Activated CD4-positive, CD25-positive, alpha-beta regulatory T cell treated with anti-CD3 and anti-CD28 coated beads, Interleukin-2, amount 50 U/mL, for 72 hours (primary cell): ENCODE data around the gene RASA3.
"Not testable (repeated sequence)": the region's sequence is repeated elsewhere in the genome, so short reads cannot be mapped to it uniquely, and the experiment has no call there.

Source experiments
- DNase-seq: peaks from one replicate; pipeline ENCODE4 v3.0.0; 2021

The RASA3 gene

GRCh38 chr13:114111577-114111976 is 20.8 kb downstream of the RASA3 start:
- DNase-seq = peak; percentile 26

DNA sequence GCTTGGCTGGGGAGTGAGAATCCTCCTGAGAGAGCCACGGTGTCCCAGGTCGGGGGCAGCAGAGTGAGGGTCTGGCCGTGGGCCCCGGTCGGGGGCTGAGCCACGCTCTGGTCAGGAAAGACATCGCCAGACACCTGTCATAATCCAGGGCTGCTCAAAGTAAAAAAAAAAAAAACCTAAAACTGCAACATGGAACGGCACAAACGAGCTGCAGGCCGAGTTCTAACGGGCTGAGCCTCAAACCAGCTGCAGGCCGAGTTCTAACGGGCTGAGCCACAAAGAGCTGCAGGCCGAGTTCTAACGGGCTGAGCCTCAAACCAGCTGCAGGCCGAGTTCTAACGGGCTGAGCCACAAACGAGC is 21.6 kb downstream of the RASA3 start:
- not testable (repeated sequence) for DNase-seq

- peak; percentile 55 for DNase-seq
Observed at GRCh38 chr13:114110091-114110829, 22.2 kb downstream of the RASA3 start.

DNA sequence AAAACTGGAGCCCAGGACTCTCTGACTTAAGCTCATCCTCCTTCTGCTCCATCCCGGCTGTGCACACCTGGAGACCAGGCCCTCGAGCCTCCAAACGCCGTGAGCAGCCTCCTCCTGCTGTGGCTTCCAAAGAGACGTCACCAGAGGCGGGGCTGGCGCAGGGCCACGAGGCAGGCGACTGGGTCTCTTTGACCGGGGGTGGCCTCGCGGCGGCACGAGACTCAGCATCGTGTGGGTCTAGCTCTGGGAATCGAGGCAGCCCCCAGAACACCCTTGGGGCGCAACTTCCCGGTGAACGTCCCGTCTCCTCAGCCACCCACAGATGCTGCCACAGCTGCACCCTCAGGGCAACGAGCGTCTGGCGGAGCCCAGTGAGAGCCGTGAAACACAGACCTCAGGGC is 22.8 kb downstream of the RASA3 start:
- peak; percentile 29 for DNase-seq

DNA sequence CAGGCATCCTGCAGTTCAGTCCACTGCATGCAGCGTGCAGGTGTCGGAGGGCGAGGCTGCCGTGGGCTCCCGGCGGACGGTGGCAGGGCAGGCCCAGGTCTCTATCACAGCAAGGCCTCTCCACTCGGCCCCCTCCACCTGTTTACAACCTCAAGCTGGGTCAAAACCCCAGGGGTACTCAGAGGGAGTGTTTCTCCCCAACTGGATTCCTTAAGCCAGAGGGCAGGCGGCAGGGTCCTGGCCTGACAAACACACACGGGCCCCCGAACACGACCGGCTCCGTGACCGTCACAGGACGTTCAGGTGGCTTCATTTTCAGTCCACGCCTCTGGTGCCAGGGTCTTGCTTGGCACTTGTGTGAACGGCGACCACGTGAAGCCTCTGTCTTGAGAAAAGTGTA is 23.5 kb downstream of the RASA3 start:
- peak; percentile 23 for DNase-seq

DNA sequence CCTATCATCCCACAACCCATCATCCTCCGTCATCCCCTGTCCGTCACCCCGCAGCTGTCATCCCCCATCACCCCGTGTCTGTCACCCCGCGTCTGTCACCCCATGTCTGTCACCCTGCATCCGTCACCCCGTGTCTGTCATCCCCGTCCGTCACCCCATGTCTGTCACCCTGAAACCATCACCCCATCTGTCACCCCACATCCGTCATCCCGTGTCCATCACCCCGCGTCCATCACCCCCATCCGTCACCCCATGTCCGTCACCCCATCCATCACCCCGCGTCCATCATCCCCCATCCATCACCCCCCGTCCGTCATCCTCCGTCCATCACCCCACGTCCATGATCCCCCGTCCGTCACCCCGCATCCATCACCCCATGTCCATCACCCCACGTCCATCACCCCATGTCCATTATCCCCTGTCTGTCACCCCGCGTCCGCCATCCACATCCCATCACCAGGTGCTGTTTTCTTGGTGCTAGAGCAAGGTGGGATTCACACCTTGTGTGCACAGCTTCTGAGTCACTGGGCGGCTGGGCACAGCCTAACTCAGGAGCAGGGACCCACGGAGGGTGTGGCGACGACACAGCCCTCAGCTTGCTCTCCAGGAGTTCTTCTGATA is 24.2 kb downstream of the RASA3 start:
- peak; percentile 23 for DNase-seq

DNA sequence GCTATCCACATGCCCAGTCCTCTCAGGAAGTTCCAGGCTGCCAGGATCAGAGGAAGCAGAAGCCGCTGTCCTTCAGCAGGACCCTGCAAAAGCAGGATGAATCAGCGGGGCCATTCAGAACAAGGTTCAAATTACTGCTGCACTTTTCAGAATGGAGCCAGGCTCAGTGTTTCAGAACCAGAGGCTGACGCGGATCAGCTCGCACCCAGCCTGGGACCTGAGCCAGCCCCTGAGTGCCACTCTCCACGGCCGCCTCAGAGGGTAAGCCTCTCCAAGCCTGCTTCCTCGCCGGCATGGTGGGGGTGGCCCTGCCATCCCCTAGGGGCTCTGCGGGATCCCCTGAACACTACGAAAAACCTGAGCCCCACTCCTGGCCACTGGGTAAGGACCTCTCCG is 24.7 kb downstream of the RASA3 start:
- peak; percentile 21 for DNase-seq

- DNase-seq = peak; percentile 18
Observed at GRCh38 chr13:114106991-114107685, 25.3 kb downstream of the RASA3 start.

DNA sequence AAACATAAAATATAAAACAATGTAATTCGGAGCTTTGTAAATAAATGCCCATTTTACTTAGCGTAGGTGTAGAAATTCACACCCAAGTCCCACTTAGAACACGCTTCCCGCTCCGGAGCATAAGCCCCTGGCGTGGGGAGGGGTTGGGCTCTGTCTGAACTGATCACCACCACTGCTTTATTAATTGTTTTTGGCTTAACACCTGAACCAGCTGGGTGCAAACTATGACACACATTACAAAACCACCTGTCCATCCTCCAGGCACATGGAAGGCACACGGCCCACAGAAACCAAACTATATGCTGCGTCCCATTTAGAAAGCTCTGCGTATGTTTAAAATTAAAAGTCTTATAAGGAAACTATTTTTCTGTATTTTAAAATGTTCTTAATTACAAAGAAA is 25.9 kb downstream of the RASA3 start:
- no peak for DNase-seq

- peak; percentile 25 for DNase-seq
Observed at GRCh38 chr13:114105521-114106225, 26.8 kb downstream of the RASA3 start.

- DNase-seq = peak; percentile 22
Observed at GRCh38 chr13:114104655-114105520, 27.5 kb downstream of the RASA3 start.

- DNase-seq = peak; percentile 23
Observed at GRCh38 chr13:114103801-114104654, 28.4 kb downstream of the RASA3 start.

DNA sequence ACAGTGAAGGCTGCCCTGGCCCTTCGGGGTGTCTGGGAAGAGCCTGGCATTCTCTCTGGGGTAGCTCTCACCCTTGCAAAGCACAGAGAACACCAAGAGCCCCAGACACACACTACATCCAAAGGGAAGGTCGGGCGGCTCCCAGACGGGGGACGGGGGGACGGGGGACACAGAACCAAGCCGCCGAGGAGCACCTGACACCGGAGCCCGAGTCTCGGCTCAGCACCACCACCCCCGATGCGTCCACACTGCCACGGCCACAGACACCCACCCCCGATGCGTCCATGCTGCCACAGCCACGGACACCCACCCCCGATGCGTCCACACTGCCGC is 29.2 kb downstream of the RASA3 start:
- DNase-seq = not testable (repeated sequence)

- peak; percentile 30 for DNase-seq
Observed at GRCh38 chr13:114102521-114103288, 29.7 kb downstream of the RASA3 start.

GRCh38 chr13:114102131-114102520 is 30.3 kb downstream of the RASA3 start:
- peak; percentile 19 for DNase-seq

- DNase-seq = peak; percentile 29
Observed at GRCh38 chr13:114101358-114102130, 30.9 kb downstream of the RASA3 start.

DNA sequence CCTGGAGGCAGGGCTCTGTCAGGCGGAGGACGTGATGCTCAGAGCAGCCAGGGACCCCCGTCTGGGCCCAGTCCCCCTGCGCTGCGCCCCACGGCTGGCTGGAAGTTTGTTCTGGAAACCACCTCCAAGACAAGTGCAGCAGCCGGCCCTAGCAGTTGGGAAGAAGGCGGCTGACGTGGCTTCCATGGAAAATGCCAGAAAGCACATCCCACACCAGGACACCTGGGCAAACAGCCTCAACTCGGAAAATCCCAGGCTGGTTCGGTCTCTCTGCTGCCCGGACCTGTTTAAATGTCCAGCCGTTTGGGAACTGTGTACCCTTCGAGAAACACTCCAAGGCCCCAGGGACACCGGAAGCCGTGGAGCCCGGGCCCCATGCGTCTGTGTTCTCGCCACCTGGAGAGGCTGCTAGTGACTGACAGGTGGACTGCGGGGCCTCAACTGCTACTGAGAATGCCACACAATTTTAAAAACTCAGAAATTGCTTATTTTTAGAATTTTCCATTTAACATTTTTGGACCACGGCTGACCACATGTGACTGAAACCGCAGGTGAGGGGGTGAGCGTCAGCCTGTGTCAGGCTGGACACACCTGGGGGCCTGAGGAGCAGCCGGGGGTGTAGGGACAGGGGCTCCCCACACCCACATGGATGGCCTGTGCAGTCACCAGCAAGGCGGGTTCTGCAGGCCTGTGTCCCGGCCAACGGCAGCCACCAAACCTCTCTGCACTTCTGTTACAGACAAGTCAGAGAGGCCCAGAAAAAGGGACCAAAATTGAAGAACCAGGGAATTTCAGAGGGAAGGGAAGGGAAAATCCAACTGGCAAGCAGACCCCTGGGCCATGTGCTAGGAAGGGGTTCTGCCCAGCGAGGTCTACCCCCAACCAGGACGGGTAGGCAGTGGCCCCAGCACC is 31.7 kb downstream of the RASA3 start:
- DNase-seq = no peak

DNA sequence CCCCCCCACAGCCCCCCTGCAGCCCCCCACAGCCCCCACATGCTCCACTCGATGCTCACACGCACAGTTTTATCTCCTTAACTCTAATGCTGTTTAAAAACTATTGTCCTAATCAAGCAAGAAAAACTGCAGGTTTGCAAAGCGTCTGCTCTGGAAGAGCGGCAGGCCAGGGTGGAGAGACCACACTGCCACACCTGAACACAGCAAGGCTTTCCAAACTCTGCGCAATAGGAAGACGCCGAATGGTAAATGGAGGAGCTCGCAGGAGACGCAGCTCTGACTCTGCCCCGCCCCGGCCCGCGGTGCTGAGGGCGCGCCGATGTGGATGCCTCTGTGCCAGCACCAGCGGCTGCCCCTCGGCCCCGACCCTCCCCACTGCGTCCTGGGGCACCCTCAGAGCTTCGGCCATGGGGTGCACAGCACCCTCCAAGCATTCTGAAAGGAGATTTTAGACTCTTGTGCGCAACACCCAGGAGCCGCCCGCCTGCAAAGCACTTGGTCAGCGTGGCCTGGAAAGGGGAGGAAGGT is 32.4 kb downstream of the RASA3 start:
- no peak for DNase-seq

GRCh38 chr13:114099191-114099590 is 33.2 kb downstream of the RASA3 start:
- DNase-seq = no peak
